Hematopoietic multipotent progenitor cell treated with erythropoietin and hydrocortisone succinate and interleukin-3 and kit ligand, for 4 days (in vitro differentiated cells): ENCODE measurements around the gene S100A16.

Experiments
- DNase-seq: peaks from one replicate; pipeline ENCODE4 v3.0.0-alpha.2; 2015

Gene S100A16

DNA sequence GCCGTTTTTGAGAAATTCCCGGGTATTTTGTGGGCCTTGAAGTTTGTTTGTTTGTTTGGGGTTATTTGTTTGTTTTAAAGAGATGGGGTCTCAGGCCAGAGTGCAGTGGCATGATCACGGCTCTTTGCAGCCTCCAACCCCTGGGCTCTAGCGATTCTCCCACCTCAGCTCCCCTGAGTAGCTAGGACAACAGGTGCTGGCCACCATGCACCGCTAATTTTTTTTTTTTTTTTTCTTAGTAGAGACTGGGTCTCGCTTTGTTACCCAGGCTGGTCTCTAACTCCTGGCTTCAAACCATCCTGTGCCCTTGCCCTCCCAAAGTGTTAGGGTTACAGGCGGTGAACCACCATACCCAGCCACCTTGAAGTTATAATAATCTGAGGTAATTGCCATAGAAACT, 22.9 kb upstream of the S100A16 start:
- DNase-seq = no peak

DNA sequence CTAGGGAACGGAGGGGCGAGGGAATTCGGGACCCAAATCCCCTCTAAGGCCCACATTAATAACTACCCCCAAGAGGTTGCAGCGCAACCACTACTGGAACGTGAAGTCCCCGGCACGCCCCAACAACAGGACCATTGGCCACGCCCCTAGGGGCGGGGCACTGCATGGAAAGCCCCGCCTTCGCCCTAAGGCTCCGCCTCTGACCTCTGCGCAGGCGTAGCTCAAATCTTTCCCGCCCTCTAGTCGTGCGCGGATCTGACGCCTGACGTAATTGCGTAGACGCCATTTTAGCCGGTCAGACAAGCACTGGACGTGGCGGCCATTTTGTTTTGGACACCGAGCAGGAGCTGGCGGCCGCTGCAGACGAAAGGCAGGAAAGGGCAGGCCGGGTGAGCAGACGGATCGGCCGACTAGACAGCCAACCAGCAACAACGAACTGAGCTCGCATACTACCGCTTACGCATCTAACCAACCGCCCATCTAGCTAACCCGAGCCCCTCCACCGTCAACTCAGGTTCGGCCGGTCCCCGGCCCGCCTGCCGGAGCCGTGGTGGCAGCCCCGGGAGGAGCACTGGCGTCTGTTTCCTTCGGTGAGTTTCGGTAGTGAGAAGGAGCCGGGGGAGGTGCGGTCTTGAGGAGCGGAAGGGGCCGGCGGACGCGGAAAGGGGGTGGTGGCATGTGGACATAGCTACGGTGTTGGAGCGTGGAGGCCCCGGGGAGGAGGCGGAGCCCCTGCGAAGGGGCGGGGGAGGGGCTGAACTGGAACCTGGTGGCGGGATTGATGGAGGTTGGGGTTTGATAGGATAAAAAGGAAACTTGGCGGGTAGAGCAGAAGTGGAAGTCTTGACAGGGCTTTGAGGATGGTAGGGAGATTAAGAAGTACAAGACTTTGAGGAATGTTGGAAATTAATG, 21.1 kb upstream of the S100A16 start, which contains the start of gene CHTOP:
TSS of gene CHTOP (plus strand) at position 313 of the 912 bp plus-strand sequence. CDS start 2,523 bp downstream, outside the sequence.
- DNase-seq = peak; percentile 99

DNA sequence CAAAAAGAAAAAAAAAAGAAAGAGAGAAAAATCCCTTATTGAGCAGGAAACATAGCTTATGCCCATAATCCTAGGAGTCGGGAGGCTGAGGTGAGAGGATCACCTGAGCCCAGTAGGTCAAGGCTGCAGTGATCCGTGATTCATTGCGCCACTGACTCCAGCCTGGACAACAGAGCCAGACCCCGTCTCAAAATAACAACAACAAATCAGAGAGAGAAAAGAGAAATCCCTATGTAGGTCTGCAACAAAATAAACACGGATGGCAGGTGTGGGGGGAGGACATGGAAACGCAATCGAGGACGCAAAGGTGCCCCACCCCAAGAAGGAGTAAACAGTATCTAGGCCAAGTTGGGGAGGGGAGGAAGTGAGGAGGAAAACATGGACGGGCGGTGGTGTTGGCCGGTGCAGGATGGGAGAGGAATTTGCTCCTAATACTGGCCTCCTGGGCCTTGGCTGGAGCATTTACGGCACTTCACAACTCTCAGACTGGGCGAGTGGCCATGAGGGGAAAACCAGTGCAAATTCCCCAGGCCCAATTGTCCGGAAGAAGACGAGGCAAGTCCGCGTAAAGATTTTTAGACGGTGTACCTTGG, 20.3 kb upstream of the S100A16 start:
- no peak for DNase-seq

DNA sequence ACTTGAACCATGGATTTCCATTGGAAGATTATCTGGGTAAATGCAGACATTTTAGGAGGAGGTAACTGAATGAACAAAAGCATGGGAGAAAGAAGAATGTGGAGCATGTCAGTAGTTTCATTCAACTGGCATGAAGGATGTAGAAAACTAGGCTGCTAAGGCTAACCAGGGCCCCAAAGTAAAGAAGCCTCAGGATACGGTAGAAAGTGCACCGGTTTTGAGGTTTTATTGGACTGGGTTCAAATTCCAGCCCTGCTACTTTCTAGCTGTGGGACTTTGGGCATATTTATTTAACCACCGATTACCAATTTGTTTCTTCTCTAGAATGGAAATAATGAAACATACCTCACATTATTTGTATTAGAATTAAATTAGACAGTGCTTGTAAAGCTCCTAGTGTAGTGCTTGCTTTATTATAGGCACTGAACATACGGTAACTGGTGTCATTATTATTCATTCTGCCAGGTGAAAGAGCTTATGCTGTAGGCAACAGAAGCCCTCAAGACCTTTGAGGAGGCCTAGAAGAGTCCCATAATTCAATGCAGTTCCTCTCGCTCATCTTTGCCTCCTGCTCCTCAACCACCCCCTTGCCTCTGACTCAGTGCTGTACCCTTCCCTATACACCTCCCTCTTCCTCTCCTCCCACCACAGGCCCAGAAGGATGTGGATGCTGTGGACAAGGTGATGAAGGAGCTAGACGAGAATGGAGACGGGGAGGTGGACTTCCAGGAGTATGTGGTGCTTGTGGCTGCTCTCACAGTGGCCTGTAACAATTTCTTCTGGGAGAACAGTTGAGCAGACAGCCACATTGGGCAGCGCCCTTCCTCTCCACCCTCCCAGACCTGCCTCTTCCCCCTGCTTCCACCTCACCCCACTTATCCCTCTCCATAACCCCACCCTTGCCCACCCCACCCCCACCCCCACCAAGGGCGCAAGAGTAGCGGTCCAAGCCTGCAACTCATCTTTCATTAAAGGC, 18.4 kb upstream of the S100A16 start:
- DNase-seq = no peak

DNA sequence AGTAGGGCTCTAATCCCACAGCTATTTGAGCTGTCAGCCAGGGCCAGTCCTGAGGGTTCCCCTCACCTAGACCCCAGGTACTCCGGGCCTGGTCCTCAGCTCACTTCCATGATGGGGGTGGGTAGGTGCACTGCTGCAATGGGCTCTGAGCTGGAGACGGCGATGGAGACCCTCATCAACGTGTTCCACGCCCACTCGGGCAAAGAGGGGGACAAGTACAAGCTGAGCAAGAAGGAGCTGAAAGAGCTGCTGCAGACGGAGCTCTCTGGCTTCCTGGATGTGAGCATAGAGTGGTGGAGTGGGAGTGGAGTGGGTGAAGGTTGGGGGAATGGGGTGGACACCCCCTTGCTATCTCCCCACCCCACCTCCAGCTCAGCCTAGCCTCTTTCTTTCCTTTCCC, 17.4 kb upstream of the S100A16 start:
- no peak for DNase-seq

DNA sequence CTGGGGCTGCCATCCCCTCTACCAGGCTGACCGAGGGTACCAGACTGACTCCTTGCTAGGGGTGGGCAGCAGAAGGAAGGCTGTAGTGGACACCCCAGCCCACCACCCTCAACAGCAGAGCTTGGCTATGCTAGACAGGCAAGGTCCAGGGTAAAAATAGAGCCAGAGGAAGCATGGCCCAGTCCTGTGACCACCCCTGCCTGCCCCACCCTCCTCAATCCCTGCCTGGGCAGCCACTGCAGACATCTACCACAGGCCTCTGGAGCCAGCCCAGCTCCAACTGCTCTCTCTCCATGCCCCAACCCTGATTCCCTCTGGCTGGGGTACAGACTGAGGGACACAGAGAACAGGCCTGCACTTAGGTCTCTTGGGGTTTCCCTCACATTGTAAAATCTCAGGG, 17.0 kb upstream of the S100A16 start:
- DNase-seq = no peak

DNA sequence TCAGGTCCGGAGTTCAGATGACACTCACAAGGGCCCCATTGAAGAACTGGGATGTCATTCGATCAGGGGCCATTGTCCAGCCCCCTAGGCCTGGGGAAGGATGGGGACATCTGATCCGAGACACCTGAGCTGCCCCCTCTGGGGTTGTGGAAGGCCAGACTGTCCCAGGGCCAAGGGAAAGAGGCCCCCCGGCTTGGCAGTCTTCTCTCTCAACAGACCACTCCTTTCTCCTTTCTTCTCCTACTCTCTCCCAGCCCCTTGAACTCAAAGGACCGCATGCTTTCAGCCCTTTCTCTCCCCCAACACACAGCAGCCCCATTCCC, 16.4 kb upstream of the S100A16 start:
- no peak for DNase-seq

DNA sequence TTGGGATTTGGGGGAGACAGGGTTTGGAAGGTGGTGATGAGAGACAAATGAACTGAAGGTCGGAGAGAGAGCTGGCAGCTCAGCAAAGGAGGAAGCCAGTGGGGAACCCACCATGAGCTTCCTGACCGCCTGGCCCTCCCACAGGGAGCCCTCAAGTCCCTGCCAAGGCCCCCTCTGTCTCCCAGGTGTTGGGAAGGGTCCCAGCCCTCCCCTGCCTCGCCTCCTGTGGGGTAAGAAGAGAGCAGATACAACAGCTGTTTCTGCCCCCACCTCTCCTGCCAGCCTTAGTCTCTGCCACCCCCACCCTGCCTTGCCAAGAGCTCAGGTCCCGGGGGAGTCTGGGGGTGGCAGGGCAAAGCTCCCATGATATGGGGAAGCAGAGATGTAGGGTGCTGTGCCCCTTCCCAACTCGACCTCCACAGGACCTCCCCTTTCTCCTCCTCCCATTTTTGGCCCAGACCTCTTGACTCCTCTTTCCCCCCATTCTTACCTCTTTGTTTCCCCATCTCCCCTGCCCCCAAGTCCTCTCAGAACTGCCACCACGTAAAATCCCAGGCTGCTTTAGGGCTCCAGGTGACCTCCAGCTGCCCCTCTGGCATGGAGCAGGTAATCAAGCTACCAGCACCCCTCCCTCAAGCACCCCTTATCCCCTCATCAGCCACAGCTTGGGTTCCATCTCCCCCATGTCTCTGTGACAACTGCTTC, 15.9 kb upstream of the S100A16 start:
- no peak for DNase-seq

DNA sequence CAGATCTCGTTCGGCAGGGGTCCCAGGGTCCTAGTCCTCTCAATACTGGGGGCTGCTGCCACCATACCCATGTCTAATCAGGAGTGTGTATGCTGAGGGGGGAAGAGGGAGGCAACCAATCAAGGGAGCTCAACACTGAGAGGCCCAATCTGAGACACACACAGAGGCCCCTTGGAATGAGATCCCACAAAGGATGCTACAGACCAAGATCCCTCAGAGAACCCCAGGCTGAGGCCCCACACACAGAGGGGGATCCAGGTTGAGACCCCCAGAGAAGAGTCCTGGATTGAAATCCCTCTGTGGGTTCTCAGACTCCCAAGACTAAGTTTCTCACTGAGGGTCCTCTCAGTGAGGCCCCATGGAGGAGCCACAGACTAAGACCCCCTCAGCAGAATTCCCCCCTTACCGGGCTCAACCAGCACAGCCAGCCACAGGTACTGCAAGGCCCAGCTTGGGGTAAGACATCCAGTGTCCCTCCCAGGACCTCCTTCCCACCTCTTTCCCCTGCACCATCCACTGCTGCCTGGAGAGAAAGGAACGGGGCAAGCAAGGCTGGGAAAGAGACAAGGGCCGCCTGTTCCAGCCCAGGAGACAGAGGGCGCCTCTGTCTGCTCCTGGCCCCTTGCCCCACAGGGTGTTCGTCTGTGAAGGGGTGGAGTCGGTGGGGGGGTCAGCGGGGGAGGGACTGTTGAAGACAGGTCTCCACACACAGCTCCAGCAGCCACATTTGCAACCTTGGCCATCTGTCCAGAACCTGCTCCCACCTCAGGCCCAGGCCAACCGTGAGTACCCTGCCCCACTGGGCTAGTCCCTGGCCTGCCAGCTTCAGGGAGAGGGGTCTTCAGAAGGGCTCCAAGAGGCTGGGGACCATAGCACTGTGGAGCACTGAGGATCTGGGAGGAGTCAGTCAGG, 15.0 kb upstream of the S100A16 start, which contains the start of gene S100A1:
TSS of gene S100A1 (plus strand) at position 720 of the 912 bp plus-strand sequence. CDS start 2,088 bp downstream, outside the sequence.
- DNase-seq = peak; percentile 36

DNA sequence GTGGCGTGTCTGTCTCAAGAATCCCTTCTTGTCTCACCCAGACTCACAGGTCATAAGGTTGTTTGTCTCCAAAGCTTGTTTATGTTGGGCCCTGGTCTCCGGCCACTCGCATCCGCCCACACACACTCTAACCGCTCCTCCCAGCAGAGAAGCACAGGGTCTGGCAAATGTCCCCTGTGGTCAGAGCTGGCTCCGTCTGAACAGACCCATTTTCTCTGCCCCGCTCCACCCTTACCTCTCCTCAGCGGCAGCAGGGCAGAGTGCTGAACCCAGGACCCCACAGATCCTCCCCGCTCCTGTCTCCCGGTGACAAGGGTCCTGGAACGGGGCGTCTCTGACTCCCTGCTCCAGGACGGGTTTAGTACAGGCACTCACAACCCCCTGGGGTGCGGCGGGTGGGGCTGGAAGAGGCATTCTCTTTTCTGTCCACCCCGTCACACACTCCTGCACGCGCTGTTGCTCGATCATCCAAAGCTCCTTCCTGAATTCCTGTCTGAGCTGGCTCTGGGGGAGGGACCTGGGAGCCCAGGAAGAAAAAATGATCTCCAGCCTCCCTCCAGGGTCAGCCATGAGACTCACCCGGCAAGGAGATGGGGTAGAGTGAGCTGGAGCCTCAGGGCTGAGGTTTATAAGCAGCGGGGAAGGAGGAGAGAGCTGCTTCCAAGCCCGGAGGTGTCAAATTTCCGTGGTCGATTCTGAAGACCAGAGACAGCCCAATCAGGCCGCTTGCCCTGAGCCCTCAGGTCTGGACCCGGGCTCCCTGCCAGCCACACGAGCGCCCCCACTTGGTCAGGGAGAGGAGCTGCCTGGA, 14.2 kb upstream of the S100A16 start, which contains the start of gene S100A13:
TSS of gene S100A13 (minus strand) at position 602 of the 811 bp plus-strand sequence. CDS start 1,033 bp downstream, outside the sequence.
- peak; percentile 65 for DNase-seq

DNA sequence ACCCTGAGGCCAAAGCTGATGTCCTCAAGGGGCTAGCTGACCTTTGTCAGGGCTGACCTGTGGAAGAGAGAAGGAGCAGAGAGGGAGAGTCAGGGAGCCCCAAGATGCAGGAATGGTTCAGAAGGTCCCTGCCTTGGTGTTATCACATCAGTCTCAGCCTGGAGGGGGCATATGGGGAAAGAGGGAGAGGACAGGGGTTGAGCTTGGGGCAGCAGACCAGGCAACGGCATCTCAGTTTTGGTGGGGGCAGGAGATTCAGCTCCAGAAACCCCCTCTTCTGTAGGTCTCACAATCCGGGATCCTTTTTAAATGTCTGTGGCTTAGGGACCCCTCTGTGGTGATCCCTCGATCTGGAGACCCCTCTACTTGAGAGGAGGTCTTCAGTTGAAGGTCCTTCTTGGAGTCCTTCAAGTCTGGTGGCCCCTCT, 13.6 kb upstream of the S100A16 start:
- no peak for DNase-seq

DNA sequence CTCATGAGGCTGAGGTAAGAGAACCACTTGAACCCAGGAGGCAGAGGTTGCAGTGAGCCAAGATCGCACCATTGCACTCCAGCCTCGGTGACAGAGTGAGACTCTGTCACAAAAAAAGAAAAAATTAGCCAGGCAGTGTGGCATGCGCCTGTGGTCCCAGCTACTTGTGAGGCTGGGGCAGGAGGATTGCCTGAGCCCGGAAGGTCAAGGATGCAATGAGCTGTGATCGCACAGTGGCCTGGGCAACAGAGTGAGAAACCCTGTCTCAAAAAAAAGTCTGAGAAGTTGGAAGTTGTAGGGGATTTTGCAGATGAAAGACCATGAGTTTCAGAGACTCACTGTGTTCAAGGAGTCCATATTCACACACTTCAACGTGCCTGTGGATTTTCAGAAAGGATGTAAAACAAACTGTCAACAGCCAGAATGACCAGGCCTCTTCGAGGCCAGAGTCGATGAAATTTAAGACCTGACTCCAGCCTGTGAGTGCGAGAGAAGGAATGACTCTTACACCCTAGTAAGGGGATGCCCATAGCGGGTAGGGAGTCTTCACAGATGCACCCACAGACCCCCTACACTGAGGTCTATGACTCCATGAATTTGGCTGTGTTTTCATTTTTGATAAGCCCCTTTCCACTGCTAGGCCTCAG, 12.2 kb upstream of the S100A16 start:
- no peak for DNase-seq

DNA sequence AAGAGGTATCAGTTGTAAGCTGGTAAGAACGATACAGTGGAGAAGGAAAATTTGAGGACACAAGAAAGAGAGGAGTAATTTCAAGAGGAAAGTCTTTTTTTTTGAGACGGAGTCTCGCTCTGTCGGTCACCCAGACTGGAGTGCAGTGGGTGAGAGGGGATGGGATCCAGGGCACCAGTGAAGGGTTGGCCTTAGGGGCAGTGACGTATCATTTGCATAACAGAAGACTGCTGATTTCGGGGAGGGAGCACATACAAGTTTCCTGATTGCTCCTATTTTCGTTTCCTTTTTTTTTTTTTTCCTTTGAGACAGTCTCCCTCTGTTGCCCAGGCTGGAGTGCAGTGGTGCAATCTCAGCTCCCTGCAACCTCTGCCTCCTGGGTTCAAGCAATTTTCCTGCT, 10.2 kb upstream of the S100A16 start:
- no peak for DNase-seq

DNA sequence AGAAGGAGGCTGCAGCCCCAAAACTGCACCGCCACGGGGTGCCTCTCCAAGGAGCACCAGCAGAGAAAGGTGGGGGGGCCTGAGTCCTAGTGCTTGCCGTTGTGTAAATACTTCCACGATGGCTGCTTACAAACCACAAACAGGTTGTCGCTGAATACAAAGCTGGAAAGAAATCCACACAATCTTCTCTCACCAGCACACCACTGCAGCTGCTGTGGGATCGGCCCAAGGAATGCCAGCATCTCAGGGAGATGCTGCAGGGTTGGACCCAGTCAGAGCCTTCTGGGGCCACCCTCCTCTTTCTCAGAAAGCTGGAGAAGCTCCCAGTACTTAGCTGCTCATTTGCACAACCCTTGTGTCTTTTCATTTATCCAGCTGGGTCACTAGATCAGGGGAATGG, 6.2 kb upstream of the S100A16 start:
- DNase-seq = no peak

DNA sequence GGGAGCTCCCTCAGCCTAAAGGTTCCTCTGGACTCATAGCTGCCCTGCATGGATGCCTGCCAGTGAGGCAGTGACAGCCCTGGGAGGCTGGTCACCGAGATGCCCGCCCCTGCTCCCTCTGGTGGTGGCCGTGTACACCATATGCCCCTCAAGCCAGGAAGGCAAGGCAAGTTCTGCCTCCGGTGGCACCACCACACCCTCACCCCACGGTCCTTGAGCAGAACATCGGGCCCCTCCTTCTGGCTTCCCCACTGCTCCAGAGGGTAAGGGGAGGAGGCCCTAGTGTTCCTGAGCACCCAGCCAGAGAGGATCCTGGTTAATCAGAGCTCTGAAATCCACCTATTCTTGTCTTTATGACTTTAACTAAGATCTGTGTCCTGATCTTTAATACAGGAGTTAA, 4.7 kb upstream of the S100A16 start:
- no peak for DNase-seq

DNA sequence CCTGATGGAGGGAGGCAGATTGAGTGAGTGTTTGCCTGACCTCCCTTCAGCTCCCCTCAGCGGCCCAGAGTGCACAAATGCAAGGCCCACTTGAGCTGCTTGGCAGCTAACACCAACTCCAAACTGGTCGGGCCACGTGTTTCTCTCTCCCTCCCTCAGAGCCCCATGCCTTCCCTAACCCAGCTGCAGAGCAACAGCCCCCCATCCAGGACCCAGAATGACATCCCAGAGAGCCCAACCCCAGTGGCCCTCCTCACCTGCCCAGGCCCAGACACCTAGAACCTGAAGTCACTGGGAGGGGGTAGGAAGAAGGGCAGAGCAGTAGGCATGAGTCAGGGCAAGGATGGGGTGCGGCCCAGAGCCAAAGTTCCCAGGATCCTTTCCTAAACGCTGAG, 4.0 kb upstream of the S100A16 start:
- no peak for DNase-seq

DNA sequence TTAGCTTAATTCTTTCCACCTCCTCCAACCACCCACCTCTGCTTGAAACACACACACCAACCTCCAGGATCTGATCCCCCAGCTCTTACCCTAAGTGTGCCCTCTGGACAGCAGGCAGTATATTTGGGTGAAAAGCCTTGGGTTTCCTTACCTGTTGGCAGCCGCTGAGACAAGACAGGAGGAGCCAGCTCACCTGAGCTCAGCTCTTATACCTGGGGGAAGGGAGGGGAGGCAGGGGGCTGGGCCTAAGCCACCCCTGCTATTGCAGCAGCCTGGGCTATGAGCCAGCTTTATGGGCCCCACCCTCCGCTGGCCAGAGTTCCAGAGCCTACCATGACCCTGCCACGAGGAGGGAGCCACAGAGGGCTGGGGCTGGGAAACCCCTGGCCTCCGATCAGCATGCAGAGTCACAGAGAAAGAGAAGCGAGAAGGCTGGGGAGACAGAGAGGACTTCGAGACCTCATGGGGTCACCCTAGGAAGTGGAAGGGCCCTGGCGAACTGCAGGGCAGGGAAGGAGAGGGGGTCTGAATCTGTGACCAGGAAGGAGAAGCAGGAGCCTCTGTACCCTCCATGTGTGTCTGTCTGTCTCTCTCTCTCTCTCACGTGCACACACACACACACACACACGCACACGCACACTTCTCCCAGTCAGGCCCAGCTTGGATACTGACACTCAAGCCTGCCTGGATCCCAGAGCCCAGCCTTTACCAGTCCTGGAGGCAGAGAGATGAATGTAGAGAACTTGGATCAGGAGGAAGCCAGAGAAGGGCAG, 3.4 kb upstream of the S100A16 start, which contains the start of gene S100A14:
TSS of gene S100A14 (minus strand) at position 182 of the 773 bp plus-strand sequence. CDS start 467 bp downstream, outside the sequence.
- no peak for DNase-seq

DNA sequence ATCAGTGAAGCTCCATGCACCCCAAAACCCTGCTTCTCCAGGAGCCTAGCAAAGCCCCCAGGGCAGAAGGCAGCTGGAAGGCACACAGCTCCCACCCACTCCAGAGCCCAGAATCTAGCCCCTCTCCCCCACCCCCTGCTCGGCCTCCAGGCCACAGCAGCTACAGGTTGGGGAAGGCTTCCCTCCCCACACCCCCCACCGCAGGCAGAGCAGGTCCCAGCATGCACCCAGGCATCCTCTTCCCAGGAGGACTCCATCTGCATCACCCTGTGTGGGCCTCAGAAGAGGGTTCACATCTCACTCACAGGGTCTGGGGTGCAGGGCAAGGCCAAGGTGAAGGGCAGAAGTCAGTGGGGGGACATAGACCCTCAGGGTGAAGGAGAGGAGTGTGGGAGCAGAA, 2.5 kb upstream of the S100A16 start:
- no peak for DNase-seq

DNA sequence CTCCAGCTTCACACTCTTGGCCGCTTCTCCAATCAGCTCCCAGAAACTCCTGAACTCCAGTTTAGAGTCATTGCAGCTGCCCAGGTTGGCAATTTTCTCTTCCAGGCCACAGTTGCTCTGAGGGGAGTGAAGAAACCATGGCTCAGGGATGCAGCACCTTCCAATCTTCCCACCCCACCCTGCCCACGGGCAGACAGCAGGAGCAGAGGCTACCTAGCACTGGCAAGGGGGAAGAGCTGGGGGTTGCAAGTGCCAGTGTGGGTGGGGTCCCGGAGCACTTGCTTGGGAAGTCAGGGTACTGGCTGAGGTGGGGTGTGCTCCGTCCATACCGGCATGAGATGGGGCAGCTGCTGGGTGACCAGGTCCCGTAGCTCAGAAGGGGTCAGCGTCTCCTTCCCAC, 2.0 kb upstream of the S100A16 start:
- no peak for DNase-seq
